Measurements from ENCODE around the gene TRIP4. TPM values are rescaled to one million over a fixed set of nuclear protein-coding genes. Genes with fewer than 3 reads are reported as not detected.

The TRIP4 gene
- total RNA-seq, 1 experiment from 2014 or later, result 18.3 TPM

GRCh38 chr15:64483749-64484148 is 96.1 kb downstream of the TRIP4 start:
- no peaks in the 10 kb centered on the region for H3K9me3 ChIP-seq (ENCODE audit: control insufficient read depth in 1 of 2, insufficient read depth in 1 of 2, low read depth in 1 of 2, low read length in 2 of 2)
- H3K79me2 ChIP-seq (ENCODE audit: insufficient read depth, low read length), result peaks cover 10% of the 10 kb centered on the region; the same call in 1 of the 2 replicates
- H3K4me2 ChIP-seq (ENCODE audit: low read length), result no peak overlapping the region
- CTCF ChIA-PET, result no interaction called here
- no peaks in the 10 kb centered on the region; a peak in 1 of 4 replicates for H3K36me3 ChIP-seq (ENCODE audit: control insufficient read depth in 1 of 2, insufficient read depth in 2 of 2, low read length in 2 of 2)
- no peak for ATAC-seq
- intact Hi-C loops (cut with micrococcal nuclease), result no loop called here
- TF ChIP-seq FOSL1 (IDR thresholded peaks at IDR 0.05; ENCODE audit: low read depth), result no peak
- TF ChIP-seq ZFX (IDR thresholded peaks at IDR 0.05), result no peak
- no peak for TF ChIP-seq ELF1 (IDR thresholded peaks at IDR 0.05; ENCODE audit: borderline replicate concordance, low read depth)
- no peak for TF ChIP-seq MAX (IDR thresholded peaks at IDR 0.05)
- TF ChIP-seq EZH2phosphoT487 (IDR thresholded peaks at IDR 0.05; ENCODE audit: borderline replicate concordance), result no peak
- TF ChIP-seq ATF3 (IDR thresholded peaks at IDR 0.05), result no peak
- no peak for TF ChIP-seq EZH2 (IDR thresholded peaks at IDR 0.05)
- TF ChIP-seq ZBTB33 (IDR thresholded peaks at IDR 0.05; ENCODE audit: extremely low read depth, insufficient replicate concordance, low read length), result no peak
- no peak for TF ChIP-seq CEBPB (IDR thresholded peaks at IDR 0.05; ENCODE audit: low read depth)
- no peak for TF ChIP-seq POLR2AphosphoS5 (IDR thresholded peaks at IDR 0.05; ENCODE audit: low read depth, low read length)
- no peak for TF ChIP-seq SP1 (IDR thresholded peaks at IDR 0.05; ENCODE audit: low read depth)
- no peak for TF ChIP-seq JUND (IDR thresholded peaks at IDR 0.05)
- TF ChIP-seq CBX3 (IDR thresholded peaks at IDR 0.05; ENCODE audit: low read depth), result no peak
- no peak for TF ChIP-seq EGR1 (IDR thresholded peaks at IDR 0.05; ENCODE audit: low read depth)
- no peak for TF ChIP-seq POLR2A (IDR thresholded peaks at IDR 0.05; ENCODE audit: borderline replicate concordance, extremely low read depth, insufficient read depth, insufficient read length)
- no peak for TF ChIP-seq RAD21 (IDR thresholded peaks at IDR 0.05; ENCODE audit: low read depth)
- no peaks in the 10 kb centered on the region for H4K20me1 ChIP-seq (ENCODE audit: insufficient read depth)
- no peak for DNase-seq (ENCODE audit: low read depth, low spot score)
- no peaks in the 10 kb centered on the region for H3K4me1 ChIP-seq (ENCODE audit: control insufficient read depth in 1 of 2, insufficient read depth in 2 of 2, low read length in 2 of 2)
- H3K4me3 ChIP-seq (replicated peaks in 1 of 2; ENCODE audit: low read depth in 1 of 2, low read length in 2 of 2), result no peak overlapping the region
- RAD21 ChIA-PET (ENCODE audit: low non-redundant PET in 1 of 2, low total read pairs in 2 of 2, uncharacterized antibody in 2 of 2, unreplicated experiment in 2 of 2), result no interaction called here
- no peak overlapping the region for H3K9ac ChIP-seq (ENCODE audit: low read length)
- no TSS peak for BruUV-seq (replicated peaks)
- no peaks in the 10 kb centered on the region for H3K9me2 ChIP-seq (ENCODE audit: insufficient read depth)
- POLR2A ChIA-PET, result no interaction called here
- H3K27ac ChIP-seq (ENCODE audit: low read depth, low read length), result no peak overlapping the region
- no peaks in the 10 kb centered on the region for H3K27me3 ChIP-seq (ENCODE audit: insufficient read depth, low read length)
- no peak overlapping the region for H2AFZ ChIP-seq (ENCODE audit: low read depth, low read length, poor library complexity, severe bottlenecking)

All from HCT116 (cell line).